ENCODE data around the gene HDDC3. TPM values are rescaled to one million over a fixed set of nuclear protein-coding genes. Genes with fewer than 3 reads are reported as not detected.
A peak's percentile ranks its signal among the peaks of the same experiment; 100 is the strongest.

Gene HDDC3
- total RNA-seq (10 to 100 TPM; 10.9 to 19.9 (median 15.2) TPM), polyA plus RNA-seq (10 to 100 TPM; 13.9 to 16.8 TPM)
- long read RNA-seq, donor 1, transcript HDDC3-202 (4 exons, 1,880 nt): major isoform, 8 of 15 reads
- long read RNA-seq, donor 1, partial matches to known transcripts: 1 of 15 reads
- long read RNA-seq, donor 1, other reads (novel, unspliced or antisense): 3 of 15 reads
- long read RNA-seq, donor 2, full-length matches to known transcripts: 26 of 30 reads
- long read RNA-seq, donor 2, partial matches to known transcripts: 1 of 30 reads
- long read RNA-seq, donor 2, other reads (novel, unspliced or antisense): 3 of 30 reads
- long read RNA-seq, donor 3, full-length matches to known transcripts: 8 of 9 reads
- long read RNA-seq, donor 3, partial matches to known transcripts: 0 of 9 reads
- long read RNA-seq, donor 3, other reads (novel, unspliced or antisense): 1 of 9 reads

- DNase-seq (peak; percentile 90 to 96 (median 93)), ATAC-seq (peak; percentile 42 to 66 (median 65))
- WGBS, 4 donors: 0 to 2% (median 1%) methylated on average over 26 to 52 of the region's 52 CpGs
- H3K36me3 ChIP-seq: peaks cover 0 to 7% (median 4%) of the 10 kb centered on the region in 9 donors
- peak within 1 kb of the TSS; percentile 89 to 97 (median 96) for H3K27ac ChIP-seq
- peak within 1 kb of the TSS; percentile 48 to 95 (median 86) for H3K4me3 ChIP-seq
- H3K9me3 ChIP-seq: no peaks in the 10 kb centered on the region
- H3K27me3 ChIP-seq: no peaks in the 10 kb centered on the region
- peaks cover 11 to 67% (median 47%) of the 10 kb centered on the region in 12 donors for H3K4me1 ChIP-seq
- intact Hi-C loops (cut with DNase I): loop anchor here in 8 of 10 donors (1.0 to 5.0 kb wide), 7 partner anchors 29 to 285 kb away; partner anchors contain the start of gene MAN2A2 (in 5 of the 8)
- peak; percentile 94 to 99 (median 97) for TF ChIP-seq CTCF (IDR thresholded peaks at IDR 0.05)
- peak in 1 of 2 donors; percentile 28 for TF ChIP-seq POLR2A (IDR thresholded peaks at IDR 0.05)
Observed at GRCh38 chr15:90931828-90932659, at the start of gene HDDC3. TSS of gene HDDC3 (minus strand) at chr15:90932549. CDS start at chr15:90932540, 9 bp downstream.

- Histone ChIP-seq H3K4me3 (no peak overlapping the region), H3K27ac (no peak overlapping the region), H3K9me3 (no peaks in the 10 kb centered on the region), H3K4me1 (no peaks in the 10 kb centered on the region), H3K27me3 (no peaks in the 10 kb centered on the region), H3K36me3 (peaks cover 0 to 46% (median 3%) of the 10 kb centered on the region in 9 donors)
- 93 to 97% (median 95%) methylated on average over 5 of the region's 5 CpGs for WGBS, 4 donors
- DNase-seq (no peak), ATAC-seq (no peak)
- no peak for TF ChIP-seq POLR2A (IDR thresholded peaks at IDR 0.05)
- intact Hi-C loops (cut with DNase I): no loop called here
Observed at GRCh38 chr15:90982135-90982534, 49.8 kb upstream of the HDDC3 start.

GRCh38 chr15:90981681-90982080 is 49.3 kb upstream of the HDDC3 start:
- intact Hi-C loops (cut with DNase I): no loop called here
- Histone ChIP-seq H3K27me3 (no peaks in the 10 kb centered on the region), H3K9me3 (no peaks in the 10 kb centered on the region), H3K4me3 (no peak overlapping the region), H3K4me1 (no peaks in the 10 kb centered on the region), H3K27ac (no peak overlapping the region), H3K36me3 (peaks cover 0 to 51% (median 3%) of the 10 kb centered on the region in 9 donors)
- no peak for ATAC-seq
- TF ChIP-seq POLR2A (IDR thresholded peaks at IDR 0.05): no peak
- no peak for DNase-seq
- 87 to 96% (median 91%) methylated on average over 6 of the region's 6 CpGs for WGBS, 4 donors

- WGBS, 4 donors: 49 to 73% (median 58%) methylated on average over 1 of the region's 1 CpG
- ATAC-seq: no peak
- no peak for TF ChIP-seq POLR2A (IDR thresholded peaks at IDR 0.05)
- no peak for TF ChIP-seq CTCF (IDR thresholded peaks at IDR 0.05)
- Histone ChIP-seq H3K9me3 (no peaks in the 10 kb centered on the region), H3K36me3 (peaks cover 0 to 63% (median 3%) of the 10 kb centered on the region in 9 donors), H3K27me3 (no peaks in the 10 kb centered on the region), H3K4me1 (no peaks in the 10 kb centered on the region), H3K27ac (no peak overlapping the region), H3K4me3 (no peak overlapping the region)
- intact Hi-C loops (cut with DNase I): no loop called here
- no peak for DNase-seq
Observed at GRCh38 chr15:90979582-90979981, 47.2 kb upstream of the HDDC3 start.

- H3K4me3 ChIP-seq: no peak overlapping the region
- no peak overlapping the region for H3K27ac ChIP-seq
- H3K9me3 ChIP-seq: no peaks in the 10 kb centered on the region
- no peak for ATAC-seq
- H3K4me1 ChIP-seq: no peaks in the 10 kb centered on the region
- intact Hi-C loops (cut with DNase I): no loop called here
- 95 to 96% (median 96%) methylated on average over 20 to 21 of the region's 21 CpGs for WGBS, 4 donors
- no peaks in the 10 kb centered on the region for H3K27me3 ChIP-seq
- H3K36me3 ChIP-seq: peaks cover 0 to 56% (median 0%) of the 10 kb centered on the region in 9 donors
- TF ChIP-seq POLR2A (IDR thresholded peaks at IDR 0.05) (no peak), CTCF (IDR thresholded peaks at IDR 0.05) (no peak)
- no peak for DNase-seq
Observed at GRCh38 chr15:90974216-90974615, 41.9 kb upstream of the HDDC3 start.

All from heart left ventricle (tissue), 16 donors.